Natural killer cell treated with Interleukin-12 subunit alpha and Interleukin-12 subunit beta and Interleukin-15 and Interleukin-18, amount 100 ng/mL, for 72 hours (primary cell): Measurements from ENCODE around the gene GAL3ST2. TPM values are rescaled to one million over a fixed set of nuclear protein-coding genes. Genes with fewer than 3 reads are reported as not detected.
A peak's percentile ranks its signal among the peaks of the same experiment; 100 is the strongest.

ENCODE experiments used
- ATAC-seq, 2 donors: fragments of 150-1000 bp; cut with Tn5 transposase in 1 of 2; sonication (Bioruptor Pico), chemical (Tn5 transposase) in 1 of 2; 2 replicates each; pipeline ENCODE4 v1.10.0; 2021
- DNase-seq: peaks from one replicate; pipeline ENCODE4 v3.0.0; 2022; ENCODE audit warnings: low spot score
- H3K27ac Mint-ChIP-seq, 2 donors: 1 replicate in 1 of 2; 2 replicates in 1 of 2; pipeline ENCODE4 v1.8.0; 2022; ENCODE audit warnings: mixed read lengths in 2 of 2, mild to moderate bottlenecking in 1 of 2, moderate library complexity in 1 of 2
- H3K27me3 Mint-ChIP-seq, 2 donors: 1 replicate in 1 of 2; 2 replicates in 1 of 2; pipeline ENCODE4 v1.8.0; 2022; ENCODE audit warnings: mixed read lengths in 2 of 2
- H3K36me3 Mint-ChIP-seq: one replicate; pipeline ENCODE4 v1.8.0; 2022; ENCODE audit warnings: mixed read lengths
- H3K4me1 Mint-ChIP-seq, 2 donors: 1 replicate in 1 of 2; 2 replicates in 1 of 2; pipeline ENCODE4 v1.8.0; 2022; ENCODE audit warnings: low read depth in 2 of 2, mixed read lengths in 2 of 2, mild to moderate bottlenecking in 1 of 2
- H3K4me3 Mint-ChIP-seq: one replicate; pipeline ENCODE4 v1.8.0; 2022; ENCODE audit warnings: mixed read lengths
- H3K9me3 Mint-ChIP-seq: 2 replicates; pipeline ENCODE4 v1.8.0; 2022; ENCODE audit warnings: mixed read lengths
- total RNA-seq, 2 donors: library from RNA; stranded (reverse); gene quantifications; one replicate each; pipeline ENCODE4 v1.2.3, GENCODE V29; 2022

Gene GAL3ST2
- total RNA-seq, 2 donors from 2014 or later = 0.83 to 2.8 TPM

DNA sequence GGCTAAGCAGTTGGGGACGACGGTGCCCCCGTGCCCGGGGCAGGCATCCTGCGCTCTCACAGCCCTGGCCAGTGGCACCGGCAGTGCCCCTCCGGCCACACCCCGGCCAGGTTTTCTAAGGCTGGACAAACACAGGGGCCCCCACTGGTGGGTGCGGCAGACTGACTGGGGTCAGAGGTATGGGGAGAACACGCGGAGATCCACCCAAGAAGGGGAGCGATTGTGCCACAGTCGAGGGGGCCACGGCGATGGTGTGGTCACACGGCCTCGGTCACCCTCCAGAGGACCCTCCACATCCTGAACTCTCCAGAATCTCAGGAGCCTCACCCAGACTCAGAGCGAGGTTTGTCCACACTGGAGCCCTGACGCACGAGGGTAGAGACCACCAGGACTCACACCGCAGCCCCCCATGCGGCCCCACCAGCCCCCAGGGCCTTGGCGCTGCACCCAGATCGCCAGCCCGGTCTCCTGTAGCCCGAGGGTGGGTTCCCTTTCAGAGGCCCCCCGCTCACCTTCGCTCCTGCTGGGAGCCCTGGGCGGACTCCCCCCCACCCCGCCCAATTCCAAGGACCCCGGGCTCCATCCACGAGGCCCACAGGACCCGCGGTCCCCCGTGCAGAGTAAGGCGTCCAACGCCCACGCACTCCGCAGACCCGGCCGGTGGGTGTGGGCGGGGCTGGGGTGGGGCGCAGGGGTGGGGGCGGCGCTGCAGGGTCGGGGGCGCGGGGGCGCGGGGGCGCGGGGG lies 66.9 kb downstream of the GAL3ST2 start:
- Mint-ChIP-seq H3K4me3 (peak overlapping the region; percentile 85), H3K4me1 (peaks cover 39 to 45% of the 10 kb centered on the region in 2 donors), H3K27me3 (peaks cover 16 to 18% of the 10 kb centered on the region in 2 donors), H3K36me3 (peaks cover 5% of the 10 kb centered on the region), H3K27ac (peak overlapping the region; percentile 60 to 86), H3K9me3 (no peaks in the 10 kb centered on the region)
- DNase-seq = no peak
- peak in 1 of 2 donors; percentile 1 for ATAC-seq

DNA sequence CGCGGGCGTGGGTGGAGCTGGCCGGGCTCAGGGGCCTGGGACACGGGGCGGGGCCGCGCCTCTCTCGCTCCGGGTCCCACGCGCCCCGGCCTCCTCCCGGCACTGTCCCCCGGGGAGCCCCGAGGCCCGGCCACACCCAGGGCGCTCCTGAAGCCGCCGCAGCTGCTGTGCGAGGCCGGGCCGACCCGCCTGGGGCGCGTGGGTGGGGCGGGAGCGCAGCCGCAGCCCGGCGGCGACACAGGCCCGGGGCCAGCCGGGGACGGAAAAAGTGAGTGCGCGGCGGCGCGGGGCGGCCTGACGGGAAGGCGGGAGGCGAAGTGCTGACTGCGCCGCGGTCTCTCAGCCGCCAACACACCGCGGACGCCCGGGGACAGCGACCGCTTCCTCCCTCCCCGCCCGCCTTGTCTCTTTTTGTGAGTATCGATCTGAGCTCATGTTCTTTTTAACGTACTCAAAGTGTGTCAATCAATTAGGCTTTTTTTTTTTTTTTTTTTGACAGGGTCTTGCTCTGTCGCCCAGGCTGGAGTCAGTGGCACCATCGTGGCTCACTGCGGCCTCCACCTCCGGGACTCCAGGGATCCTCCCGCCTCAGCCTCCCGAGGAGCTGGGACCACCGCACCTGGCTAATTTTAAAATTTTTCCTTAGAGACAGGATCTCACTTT lies 67.6 kb downstream of the GAL3ST2 start:
- ATAC-seq = peak; percentile 90
- Mint-ChIP-seq H3K27ac (peak overlapping the region; percentile 62 to 70), H3K4me3 (peak overlapping the region; percentile 81), H3K36me3 (peaks cover 5% of the 10 kb centered on the region), H3K9me3 (no peaks in the 10 kb centered on the region), H3K27me3 (peaks cover 11 to 17% of the 10 kb centered on the region in 2 donors), H3K4me1 (peaks cover 37 to 45% of the 10 kb centered on the region in 2 donors)
- DNase-seq = peak; percentile 93

DNA sequence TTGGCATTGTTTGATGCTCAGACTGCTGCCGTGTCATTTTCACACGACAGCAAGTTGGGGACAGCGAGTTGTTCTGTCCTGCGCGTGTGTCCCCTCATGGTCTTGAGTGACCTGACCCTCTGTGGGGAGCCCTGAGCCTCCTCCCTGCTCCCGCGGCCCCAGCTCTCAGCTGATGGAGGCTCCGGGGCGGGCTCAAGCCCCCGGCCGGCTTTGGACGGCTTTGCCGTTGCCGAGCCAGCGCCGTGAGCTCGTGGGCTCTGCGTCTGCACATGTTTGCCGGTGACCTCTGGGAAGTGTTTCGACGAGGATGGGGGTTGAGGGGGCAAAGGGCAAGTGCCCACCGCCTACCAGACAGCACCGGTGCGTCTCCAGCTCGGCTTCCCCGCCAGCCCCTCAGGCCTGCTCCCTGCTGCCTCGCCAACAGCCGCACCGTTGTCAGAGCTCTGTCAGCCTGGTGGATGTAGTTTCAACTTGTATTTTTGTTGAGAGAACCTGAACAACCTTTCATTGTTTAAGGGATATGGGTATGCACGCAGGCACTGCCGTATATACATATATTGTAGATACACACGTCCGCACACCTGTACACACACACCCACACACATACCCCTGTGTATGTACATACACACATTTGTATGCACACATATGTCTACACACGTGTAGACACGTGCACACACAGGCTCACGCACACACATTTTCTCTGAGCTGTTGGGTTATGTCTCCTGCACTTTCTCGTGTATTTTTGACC lies 68.4 kb downstream of the GAL3ST2 start:
- ATAC-seq (no peak), DNase-seq (no peak)
- Mint-ChIP-seq H3K9me3 (no peaks in the 10 kb centered on the region), H3K4me3 (peak overlapping the region; percentile 81), H3K27ac (peak overlapping the region; percentile 62 to 70), H3K4me1 (peaks cover 37 to 45% of the 10 kb centered on the region in 2 donors), H3K27me3 (peaks cover 11 to 16% of the 10 kb centered on the region in 2 donors), H3K36me3 (peaks cover 5% of the 10 kb centered on the region)

DNA sequence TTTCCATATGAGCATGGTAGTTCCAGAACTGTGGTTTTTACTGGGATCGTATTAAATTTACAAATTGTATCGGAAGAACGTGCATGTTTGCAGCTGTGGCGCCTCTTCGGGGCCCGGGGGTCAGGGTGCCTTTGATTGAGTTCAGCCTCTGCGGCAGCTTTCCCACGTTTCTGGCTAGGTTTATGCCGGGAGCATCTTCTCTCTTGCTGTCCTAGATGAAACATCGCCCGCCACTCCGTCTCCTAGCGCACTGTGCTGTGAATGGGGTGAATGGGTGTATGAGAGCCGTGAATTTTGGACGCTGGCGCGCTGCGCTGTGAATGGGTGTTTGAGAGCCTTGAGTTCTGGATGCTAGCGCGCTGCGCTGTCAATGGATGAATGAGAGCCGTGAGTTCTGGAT lies 69.8 kb downstream of the GAL3ST2 start:
- peak overlapping the region; percentile 62 to 69 for H3K27ac Mint-ChIP-seq
- peaks cover 11 to 12% of the 10 kb centered on the region in 2 donors for H3K27me3 Mint-ChIP-seq
- peaks cover 5% of the 10 kb centered on the region for H3K36me3 Mint-ChIP-seq
- H3K9me3 Mint-ChIP-seq = no peaks in the 10 kb centered on the region
- ATAC-seq = no peak
- H3K4me1 Mint-ChIP-seq = peaks cover 32 to 40% of the 10 kb centered on the region in 2 donors
- no peak for DNase-seq
- peak overlapping the region; percentile 13 for H3K4me3 Mint-ChIP-seq

DNA sequence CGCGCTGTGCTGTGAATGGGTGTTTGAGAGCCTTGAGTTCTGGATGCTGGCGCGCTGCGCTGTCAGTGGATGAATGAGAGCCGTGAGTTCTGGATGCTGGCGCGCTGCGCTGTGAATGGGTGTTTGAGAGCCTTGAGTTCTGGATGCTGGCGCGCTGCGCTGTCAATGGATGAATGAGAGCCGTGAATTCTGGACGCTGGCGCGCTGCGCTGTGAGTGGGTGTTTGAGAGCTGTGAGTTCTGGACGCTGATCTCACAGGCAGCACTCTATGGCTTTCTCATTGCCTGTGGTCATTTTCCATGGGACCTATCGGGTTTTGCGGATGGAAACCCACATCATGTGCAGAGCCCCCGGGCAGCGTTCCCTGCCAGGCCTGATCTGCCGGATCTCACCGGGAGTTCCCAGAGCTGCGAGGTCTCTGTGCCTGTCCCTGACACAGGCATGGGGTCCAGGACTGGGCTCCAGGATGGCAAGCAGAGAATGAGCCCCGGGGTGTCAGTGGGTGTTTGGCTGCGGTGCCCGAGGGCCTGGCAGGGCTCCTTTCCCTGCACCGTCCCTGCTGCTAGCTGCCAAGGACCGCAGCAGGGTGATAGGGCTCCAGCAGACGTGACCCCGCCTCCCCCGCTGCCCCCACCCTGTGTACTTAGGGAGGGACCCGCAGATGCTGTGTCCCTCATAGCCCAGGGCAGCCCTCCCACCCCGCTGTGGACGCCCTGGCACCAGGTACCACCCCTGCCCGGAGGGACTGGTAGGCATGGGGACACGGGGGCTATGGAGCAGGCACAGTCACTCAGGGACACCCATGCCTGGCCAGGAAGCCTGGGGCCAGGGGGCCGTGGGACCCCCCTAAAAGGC lies 72.4 kb downstream of the GAL3ST2 start:
- peaks cover 20 to 23% of the 10 kb centered on the region in 2 donors for H3K4me1 Mint-ChIP-seq
- no peak overlapping the region for H3K4me3 Mint-ChIP-seq
- no peak overlapping the region for H3K27ac Mint-ChIP-seq
- H3K9me3 Mint-ChIP-seq = no peaks in the 10 kb centered on the region
- ATAC-seq (no peak), DNase-seq (no peak)
- peaks cover 10 to 11% of the 10 kb centered on the region in 2 donors for H3K27me3 Mint-ChIP-seq
- peaks cover 5% of the 10 kb centered on the region for H3K36me3 Mint-ChIP-seq

DNA sequence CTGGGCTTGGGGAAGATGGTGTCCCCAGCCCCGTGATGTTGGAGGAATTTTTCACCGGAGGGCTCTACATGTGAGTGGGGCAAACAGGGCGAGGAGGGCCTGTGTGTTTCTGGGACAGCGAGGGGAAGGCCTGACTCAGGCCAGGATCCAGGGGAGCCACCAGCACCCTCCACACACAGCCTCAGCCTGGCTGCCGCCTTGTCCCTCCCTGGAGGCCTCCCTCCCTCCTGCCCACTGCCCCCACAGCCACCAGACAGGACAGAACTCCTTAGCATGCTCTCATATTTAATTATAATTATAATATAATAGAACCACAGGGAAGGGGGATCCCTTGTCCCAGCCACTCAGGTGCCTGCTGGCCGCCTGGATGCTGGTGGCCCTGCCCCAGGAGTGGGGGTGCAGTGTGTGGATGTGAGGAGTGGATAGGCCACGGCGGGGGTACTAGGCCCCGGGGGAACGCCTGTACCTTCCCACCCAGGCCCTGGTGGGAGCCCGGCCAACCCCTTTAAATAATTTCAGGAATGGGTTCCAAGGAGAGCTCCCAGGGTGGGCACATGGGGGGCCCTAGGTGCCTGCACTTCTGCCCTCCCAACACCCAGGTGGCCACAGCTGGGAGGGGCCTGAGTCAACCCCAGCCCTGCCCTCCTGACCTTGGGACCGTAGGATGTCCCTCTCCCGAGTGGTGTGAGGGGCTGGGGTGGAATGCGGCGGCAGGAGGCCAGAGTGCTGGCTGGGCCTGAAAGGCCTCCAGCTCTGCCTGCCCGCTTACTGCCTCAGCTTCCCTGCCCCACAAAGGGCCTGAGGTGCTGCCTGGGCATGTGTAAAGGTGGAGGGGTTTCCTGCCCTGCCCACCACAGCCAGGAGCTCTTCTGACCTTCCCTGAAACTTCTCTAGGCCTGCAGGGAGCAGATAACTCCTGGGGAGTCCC lies 73.3 kb downstream of the GAL3ST2 start:
- ATAC-seq (peak in 1 of 2 donors; percentile 13), DNase-seq (no peak)
- no peaks in the 10 kb centered on the region for H3K9me3 Mint-ChIP-seq
- no peak overlapping the region for H3K4me3 Mint-ChIP-seq
- H3K27me3 Mint-ChIP-seq = peaks cover 10 to 11% of the 10 kb centered on the region in 2 donors
- peaks cover 5% of the 10 kb centered on the region for H3K36me3 Mint-ChIP-seq
- H3K27ac Mint-ChIP-seq = no peak overlapping the region
- peaks cover 15 to 17% of the 10 kb centered on the region in 2 donors for H3K4me1 Mint-ChIP-seq

DNA sequence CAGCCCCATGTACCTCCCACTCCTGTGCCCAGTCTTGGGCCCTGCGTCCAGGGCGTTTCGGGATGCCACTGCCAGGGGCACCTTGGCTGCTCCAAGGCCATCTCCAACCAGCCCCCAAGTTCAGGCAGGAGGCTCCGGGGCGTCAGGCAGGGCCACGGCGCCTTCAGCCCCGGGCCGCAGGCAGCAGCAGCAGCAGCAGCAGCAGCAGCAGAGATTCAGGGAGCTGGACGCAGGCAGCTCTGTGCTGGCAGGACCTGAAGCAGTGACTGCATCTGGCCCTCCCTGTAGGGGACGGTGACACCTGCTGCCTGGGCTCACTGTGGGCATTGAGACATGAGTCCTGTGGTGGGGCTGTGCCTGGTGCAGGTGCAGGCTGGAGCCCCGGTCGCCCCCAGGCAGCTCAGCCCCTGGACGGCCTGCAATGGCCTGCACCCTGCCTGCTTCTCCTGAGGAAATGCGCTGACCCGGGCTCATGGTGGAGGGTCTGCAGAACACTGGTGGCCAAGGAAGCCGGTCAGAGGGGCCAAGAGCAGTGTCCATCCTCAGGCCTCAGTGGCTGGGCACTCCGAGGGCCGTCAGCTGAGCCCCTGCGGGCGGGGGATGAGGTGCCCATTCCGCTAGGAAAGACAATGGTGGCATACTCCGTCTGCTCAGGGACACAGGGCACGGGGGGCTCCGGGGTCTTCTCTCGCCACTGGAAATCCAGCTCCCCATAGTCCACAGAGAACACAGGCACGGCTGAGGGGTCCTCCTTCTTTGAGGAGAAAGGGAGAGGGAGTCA lies 74.1 kb downstream of the GAL3ST2 start:
- Mint-ChIP-seq H3K27me3 (peaks cover 10 to 11% of the 10 kb centered on the region in 2 donors), H3K27ac (no peak overlapping the region)
- peak; percentile 42 for DNase-seq

DNA sequence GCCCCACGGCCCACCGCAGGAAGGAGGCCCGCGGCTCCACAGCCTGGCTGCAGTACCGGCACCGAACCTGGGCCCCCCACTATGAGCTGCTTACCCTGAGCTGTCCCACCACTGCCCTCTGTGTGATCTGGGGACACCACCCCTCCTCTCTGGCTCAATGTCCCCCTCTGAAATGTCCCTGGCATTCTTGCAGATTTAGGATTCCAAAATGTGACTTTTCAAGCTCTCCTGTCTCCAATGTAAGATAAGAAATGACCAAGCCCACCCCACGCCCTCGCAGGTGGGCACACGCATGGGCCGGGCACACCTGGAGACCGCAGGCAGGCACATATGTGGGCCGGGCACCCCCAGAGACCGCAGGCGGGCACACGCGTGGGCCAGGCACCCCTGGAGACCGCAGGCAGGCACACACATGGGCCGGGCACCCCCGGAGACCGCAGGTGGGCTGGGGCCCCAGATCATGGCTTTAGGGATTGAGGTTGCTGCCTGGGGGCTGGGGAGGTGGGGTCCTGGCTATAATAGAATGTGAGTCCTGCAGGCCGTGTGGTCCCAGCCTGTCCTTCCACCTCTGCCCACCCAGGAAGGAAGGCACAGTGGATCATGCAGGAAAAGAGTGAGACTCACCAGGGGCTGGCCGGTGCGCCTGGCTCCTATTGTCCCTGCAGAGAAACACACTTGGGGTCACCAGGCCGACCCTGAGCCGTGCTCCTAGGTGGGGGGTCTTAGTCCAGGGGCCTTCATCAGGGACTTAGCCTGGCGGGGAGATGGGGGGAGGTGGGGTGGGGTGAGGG lies 74.9 kb downstream of the GAL3ST2 start:
- Mint-ChIP-seq H3K4me3 (no peak overlapping the region), H3K9me3 (no peaks in the 10 kb centered on the region), H3K27ac (no peak overlapping the region), H3K36me3 (no peaks in the 10 kb centered on the region), H3K27me3 (peaks cover 4% of the 10 kb centered on the region in 2 donors), H3K4me1 (peaks cover 2% of the 10 kb centered on the region in 2 donors)
- DNase-seq (peak; percentile 51), ATAC-seq (no peak)

More for the DNA sequence above, 74.1 kb downstream of the GAL3ST2 start:
- H3K4me1 Mint-ChIP-seq = peaks cover 7 to 9% of the 10 kb centered on the region in 2 donors
- H3K9me3 Mint-ChIP-seq = no peaks in the 10 kb centered on the region
- H3K36me3 Mint-ChIP-seq = peaks cover 5% of the 10 kb centered on the region
- H3K4me3 Mint-ChIP-seq = no peak overlapping the region
- ATAC-seq = peak in 1 of 2 donors; percentile 17

DNA sequence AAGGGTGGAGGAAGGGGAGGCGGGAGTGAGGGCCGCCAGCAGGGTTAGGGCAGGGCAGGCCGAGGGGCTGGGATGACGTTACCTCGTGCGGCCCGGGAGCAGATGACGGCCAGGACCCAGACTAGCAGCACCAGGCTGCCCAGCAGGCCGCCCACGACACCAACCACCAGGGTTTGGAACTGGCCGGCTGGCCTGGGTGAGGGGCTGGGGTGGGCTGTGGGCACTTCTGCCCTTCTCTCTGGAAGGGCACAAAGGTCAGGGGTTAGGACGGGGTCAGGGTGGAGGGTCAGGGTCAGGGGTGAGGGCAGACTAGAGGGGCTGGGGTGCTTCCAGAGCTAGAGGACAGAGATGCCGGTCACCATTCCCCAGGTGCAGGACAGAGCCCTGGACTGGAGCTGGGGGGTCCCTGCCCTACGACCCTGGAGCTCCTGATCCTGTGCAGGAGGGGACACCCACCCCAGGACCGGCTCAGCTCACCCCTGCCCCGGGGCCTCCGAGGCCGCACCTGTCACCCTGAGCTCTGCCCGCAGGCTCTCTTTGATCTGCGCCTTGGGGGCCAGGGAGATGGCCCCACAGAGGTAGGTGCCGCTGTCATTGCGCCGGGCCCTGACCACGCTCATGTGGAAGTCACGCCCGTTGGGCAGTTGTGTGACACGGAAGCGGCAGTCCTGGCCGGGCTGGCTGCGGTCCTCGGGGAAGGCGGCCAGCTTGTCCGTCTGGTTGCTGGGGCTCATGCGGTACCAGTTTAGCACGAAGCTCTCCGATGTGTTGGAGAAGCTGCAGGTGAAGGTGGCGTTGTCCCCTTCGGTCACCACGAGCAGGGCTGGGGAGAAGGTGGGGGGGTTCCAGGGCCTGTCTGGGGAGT lies 75.7 kb downstream of the GAL3ST2 start:
- no peak overlapping the region for H3K27ac Mint-ChIP-seq
- DNase-seq = peak; percentile 56
- H3K4me3 Mint-ChIP-seq = no peak overlapping the region
- no peaks in the 10 kb centered on the region for H3K36me3 Mint-ChIP-seq
- no peak for ATAC-seq
- peaks cover 0 to 2% of the 10 kb centered on the region in 2 donors for H3K4me1 Mint-ChIP-seq
- H3K9me3 Mint-ChIP-seq = no peaks in the 10 kb centered on the region
- peaks cover 0 to 2% of the 10 kb centered on the region in 2 donors for H3K27me3 Mint-ChIP-seq

DNA sequence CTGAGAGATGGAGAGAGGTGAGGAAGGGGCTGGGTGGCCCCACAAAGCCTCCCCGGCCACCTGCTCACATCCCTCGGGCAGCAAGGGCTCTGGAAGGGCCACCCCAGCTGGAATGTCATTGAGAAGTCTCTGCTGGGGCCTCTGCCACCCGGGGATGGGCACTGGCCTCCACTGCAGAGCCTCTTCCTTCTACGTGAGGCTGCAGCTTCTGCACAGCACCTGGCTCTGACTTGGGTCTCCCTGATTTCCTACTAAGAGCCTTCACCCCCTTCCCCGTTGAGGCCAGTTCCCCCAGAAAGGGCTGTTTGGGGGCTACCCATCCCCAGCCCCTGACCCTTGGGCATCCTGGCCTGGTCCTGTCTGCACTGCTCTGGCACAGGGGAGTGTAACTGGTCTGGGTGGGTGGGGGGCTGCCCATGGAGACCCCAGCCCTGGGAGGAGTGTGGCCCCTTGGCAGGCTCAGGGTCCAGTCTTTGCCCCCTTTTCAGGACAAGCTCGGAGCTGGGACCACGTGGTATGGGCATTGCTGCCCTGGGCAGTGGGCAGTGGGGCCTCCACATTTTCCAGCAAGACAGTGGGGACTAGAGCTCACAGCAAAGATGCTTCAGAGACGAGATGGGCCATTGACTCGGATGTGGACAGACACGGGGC lies 76.5 kb downstream of the GAL3ST2 start:
- Mint-ChIP-seq H3K4me1 (peaks cover 0 to 2% of the 10 kb centered on the region in 2 donors), H3K36me3 (no peaks in the 10 kb centered on the region), H3K27ac (no peak overlapping the region), H3K4me3 (no peak overlapping the region), H3K27me3 (peaks cover 0 to 2% of the 10 kb centered on the region in 2 donors), H3K9me3 (no peaks in the 10 kb centered on the region)
- ATAC-seq = no peak
- DNase-seq = peak; percentile 52
